HG03442 (cell line): ENCODE measurements around the gene TOR1B.

Experiments
- ATAC-seq: cut with Tn5 transposase; IDR thresholded peaks from one replicate; pipeline ENCODE4 v1.9.1; 2021; ENCODE audit warnings: mild to moderate bottlenecking, moderate library complexity; ENCODE audit not compliant: unreplicated experiment

TOR1B gene

GRCh38 chr9:129812385-129812784 is 9.4 kb downstream of the TOR1B start:
- no peak for ATAC-seq

DNA sequence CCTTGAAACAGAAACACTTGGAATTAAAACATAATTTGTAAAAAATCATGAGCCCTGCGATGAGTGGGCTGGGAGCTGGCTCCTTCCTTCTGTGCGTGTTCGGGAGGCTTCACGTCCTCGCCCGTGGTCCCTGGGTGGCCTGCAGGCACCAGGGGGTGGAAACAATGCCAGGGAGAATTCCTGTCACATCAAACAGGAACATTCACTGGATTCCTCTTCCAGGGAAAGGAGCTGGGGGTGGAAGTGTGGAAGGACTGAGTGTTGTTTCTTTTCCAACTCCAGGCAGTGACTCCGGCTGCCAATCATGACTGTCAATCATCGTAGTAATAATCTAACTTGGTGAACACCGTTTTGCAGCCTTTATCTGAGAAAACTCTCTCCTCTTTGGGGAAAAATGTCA is 10.7 kb downstream of the TOR1B start:
- ATAC-seq = no peak

DNA sequence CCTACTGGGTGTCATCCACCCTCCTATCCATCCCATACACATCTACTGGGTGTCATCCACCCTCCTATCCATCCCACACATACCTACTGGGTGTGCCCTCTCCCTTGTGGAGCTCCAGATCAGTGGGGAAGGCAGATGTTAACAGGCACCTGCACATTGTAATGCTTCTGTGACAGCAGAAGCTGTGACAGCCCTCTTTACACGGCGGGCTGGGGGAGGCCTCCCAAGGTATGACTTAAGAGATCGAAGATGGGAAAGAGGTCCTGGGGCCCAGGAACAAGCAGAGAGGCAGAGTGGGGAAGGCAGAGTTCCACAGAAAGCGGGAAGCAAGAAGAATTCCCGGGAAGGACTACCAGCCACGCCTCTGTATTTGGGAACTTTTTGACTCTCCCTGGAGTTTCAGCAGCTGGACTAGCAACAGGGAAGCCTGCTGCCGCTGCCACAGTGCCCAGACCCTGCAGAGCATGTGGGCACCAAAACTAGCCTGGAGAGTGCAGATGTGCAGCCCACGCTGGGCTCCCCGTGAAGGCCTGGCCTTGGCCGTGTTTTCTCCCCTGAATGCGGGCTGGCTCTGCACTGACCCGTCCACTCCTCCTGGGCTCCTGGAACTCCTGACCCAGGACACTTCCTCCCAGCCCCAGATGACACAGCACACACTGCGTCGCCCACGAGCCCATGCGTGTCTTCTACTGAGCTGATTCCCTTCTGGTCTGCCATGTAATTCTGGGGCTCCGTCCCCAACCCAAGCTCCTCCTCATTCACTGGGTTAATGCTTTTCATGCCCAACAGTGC is 11.6 kb downstream of the TOR1B start:
- ATAC-seq = no peak

DNA sequence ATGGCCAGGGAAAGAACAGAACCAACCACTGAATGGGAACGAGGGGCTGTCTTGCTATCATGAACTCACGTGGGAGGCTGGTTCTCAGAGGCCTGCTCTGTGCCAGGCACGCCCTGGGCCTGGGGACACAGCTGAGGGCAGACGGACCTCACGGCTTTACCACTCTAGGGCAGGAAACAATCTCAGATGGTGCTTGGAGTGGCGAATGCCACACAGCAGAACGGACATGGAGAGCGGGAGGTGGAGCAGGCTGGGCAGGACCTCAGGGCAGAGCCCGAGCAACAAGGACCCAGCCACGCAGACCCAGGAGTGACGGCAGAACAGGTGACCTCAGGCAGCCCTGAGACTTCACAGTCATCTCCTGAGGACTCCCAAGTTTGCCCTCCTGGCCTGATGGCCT is 12.3 kb downstream of the TOR1B start:
- no peak for ATAC-seq

- no peak for ATAC-seq
These were observed 13.8 kb downstream of the TOR1B start for GRCh38 chr9:129816501-129817435.

DNA sequence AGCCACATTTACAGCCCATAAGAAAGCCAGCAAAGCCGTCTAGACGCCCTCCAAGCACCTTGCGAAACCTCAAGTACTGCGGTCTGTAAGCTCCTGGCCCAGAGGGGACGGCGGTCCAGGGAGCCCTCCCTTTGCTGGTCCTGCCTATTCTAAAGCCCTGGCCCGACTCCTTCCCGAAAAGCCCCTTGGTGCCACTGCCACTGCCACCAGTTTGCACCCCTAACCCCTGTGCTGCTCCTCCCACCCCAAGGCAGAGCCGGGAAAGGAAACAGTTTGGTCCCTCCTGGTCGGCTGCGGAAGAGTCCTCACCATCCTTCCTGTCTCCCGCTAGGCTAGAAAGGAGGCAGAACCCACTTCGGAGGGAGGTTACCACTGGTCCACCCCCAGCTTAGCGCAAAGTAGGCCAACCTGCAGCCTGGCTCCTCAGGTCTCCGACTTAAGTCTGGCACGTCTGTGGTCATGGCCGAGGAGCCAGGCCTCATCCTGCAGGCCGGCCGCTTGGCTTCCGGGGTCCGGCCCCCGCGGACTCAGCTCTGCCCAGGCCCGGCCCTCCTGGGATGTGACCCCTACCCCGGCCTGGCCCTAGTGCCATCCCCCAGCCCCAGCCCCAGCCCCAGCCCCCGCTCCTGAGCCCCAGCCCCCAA is 20.0 kb downstream of the TOR1B start:
- no peak for ATAC-seq

DNA sequence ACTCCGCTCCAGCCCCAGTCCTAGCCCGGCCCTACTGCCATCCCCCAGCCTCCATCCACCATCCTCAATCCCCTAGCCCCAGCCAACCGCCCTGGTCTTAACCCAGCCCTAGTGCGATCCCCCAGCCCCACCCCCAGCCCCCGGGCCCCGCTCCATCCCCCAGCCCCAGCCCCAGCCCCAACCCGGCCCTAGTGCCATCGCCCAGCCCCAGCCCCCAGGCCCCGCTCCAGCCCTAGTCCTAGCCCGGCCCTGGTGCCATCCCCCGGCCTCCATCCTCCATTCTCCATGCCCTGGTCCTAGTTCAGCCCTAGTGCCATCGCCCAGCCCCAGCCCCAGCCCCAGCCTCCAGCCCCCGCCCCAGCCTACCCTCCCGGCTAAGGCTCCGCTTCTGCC is 20.6 kb downstream of the TOR1B start:
- no peak for ATAC-seq

DNA sequence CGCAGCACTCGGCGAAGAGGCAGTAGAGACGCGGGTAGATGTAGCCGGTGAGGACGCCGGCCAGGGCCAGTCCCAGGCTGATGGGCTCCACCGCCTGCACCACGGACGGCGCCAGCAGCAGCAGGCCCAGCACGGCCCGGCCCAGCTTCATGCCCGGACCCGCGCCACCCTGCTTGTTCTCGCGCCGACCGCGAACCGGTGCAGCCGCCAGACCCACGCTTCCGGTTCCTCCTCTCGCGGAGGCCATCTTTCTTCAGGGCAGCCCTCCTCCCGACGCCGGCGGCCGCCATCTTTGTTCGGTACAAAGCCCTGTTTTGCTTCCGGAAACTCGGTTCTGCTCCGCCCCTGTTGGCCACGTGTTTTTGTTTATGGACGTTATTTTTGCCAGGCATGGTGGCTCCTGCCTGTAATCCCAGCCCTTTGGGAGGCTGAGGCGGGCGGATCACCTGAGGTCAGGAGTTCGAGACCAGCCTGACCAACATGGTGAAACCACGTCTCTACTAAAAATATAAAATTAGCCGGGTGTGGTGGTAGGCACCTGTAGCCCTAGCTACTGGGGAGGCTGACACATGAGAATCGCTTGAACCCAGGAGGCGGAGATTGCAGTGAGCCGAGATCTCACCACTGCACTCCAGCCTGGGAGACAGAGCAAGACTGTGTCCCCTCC is 21.1 kb downstream of the TOR1B start, which contains the start of gene TOR1A:
TSS of gene TOR1A (minus strand) at position 202 of the 667 bp plus-strand sequence. CDS start at position 151, 51 bp downstream.
- ATAC-seq = peak; percentile 89

- no peak for ATAC-seq
These were observed 23.4 kb downstream of the TOR1B start for GRCh38 chr9:129826344-129826743.

DNA sequence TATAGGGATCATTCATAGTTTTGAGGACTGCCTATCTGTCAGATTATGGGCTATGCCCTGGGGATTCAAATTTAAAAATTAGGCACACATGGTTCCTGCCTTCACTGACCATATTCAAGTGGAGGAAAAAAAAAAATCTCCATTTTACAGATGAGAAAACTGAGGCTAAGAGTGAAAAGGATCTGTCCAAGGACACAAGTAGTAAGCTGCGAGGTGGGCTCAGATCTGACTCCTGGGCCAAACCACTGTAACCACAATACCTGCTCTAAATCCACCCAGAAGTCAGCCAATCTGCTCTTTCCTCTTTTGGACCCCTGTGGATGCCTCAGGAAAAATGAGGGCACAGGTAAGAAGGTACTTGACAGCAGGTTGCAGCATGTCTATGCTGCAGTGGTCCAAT is 23.8 kb downstream of the TOR1B start:
- ATAC-seq = no peak

GRCh38 chr9:129828051-129828450 is 25.1 kb downstream of the TOR1B start:
- no peak for ATAC-seq

GRCh38 chr9:129828969-129829368 is 26.0 kb downstream of the TOR1B start:
- ATAC-seq = no peak

- ATAC-seq = no peak
These were observed 30.0 kb downstream of the TOR1B start for GRCh38 chr9:129832982-129833381.

GRCh38 chr9:129834489-129835127 is 31.6 kb downstream of the TOR1B start:
- no peak for ATAC-seq

DNA sequence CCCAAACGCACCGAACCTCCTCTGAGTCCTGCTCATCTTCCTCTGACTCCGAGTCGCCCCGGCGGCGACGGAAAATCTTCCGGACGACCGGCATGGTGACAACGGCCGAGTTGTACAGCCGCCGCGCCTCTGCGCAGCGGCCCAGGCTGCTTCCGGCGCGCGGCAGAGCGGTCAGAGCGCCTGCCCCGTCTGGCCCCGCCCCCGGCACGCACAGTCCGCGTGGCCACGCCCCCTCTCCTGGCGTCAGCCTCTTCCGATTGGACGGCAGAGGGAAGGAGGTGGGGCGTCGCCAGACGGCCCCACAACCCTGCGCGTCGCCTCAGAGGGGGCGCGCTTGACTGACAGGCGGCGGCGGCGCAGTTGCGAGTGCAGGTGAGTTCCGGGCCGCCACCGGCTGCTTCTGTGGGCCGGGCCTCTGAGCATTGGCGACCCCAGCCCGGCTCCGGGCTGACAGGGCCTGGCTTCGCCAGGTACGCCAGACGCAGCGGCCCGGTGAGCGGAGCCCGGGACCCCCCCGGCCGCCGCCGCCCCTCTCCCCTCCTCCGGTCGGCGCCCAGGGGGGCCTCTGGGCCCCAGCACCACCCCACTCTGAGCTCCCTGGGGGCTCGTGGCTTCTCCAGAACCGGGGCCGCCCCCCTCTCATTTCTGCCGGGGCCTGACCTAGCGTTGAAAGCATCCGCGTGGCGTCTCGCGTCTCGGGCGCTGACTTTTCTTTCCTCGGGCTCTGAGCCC is 32.3 kb downstream of the TOR1B start, which contains the start of the genes C9orf78 and USP20:
TSS of gene C9orf78 (minus strand) at position 148 of the 732 bp plus-strand sequence. CDS start at position 94, 54 bp downstream.
TSS of gene USP20 (plus strand) at position 331 of the 732 bp plus-strand sequence. CDS start 17,098 bp downstream, outside the sequence.
- ATAC-seq = peak; percentile 95

DNA sequence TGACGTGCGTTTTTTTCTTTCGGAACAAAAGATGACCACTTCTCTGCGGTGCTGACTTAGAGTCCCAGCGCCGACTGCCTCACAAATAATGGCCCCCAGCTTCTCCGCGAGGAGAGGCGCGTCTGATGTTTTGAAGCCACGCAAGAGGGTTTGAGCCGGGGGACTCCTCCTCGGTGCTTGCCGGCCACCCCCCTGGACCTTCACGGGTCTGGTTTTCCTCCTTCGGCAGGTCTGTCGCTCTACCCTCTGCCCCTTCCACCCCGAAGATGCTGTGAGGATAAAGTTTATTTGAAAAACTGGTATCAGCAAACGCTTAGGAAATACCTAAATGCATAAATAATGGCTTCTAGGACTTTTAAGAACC is 32.9 kb downstream of the TOR1B start:
- ATAC-seq = no peak

- no peak for ATAC-seq
These were observed 33.5 kb downstream of the TOR1B start for GRCh38 chr9:129836311-129837007.

GRCh38 chr9:129838707-129839259 is 35.8 kb downstream of the TOR1B start:
- no peak for ATAC-seq
